Endothelial cell of umbilical vein (primary cell): ENCODE measurements around the gene SPACA7. TPM values are rescaled to one million over a fixed set of nuclear protein-coding genes. Genes with fewer than 3 reads are reported as not detected.

Source experiments
- BruUV-seq: library from RNA; stranded (reverse); fragments of 400-500 nt; replicated peaks from 2 replicates; lab custom pipeline; 2021; lab: Mats Ljungman, UMichigan
- CTCF ChIA-PET: fragments of 300-600, 350-600 bp; sonication (Branson Sonifier 250); formaldehyde crosslinking; loops from one replicate; lab custom pipeline; 2021; ENCODE audit warnings: antibody characterized with exemption, inconsistent platforms; lab: Charles Lee
- POLR2A ChIA-PET: fragments of 300-600, 350-600 bp; sonication (Branson Sonifier 250); formaldehyde crosslinking; loops from one replicate; lab custom pipeline; 2021; ENCODE audit warnings: antibody characterized with exemption, inconsistent platforms; lab: Charles Lee
- DNase-seq: peaks from one replicate; pipeline ENCODE4 v3.0.0-alpha.2; 2011; ENCODE audit warnings: low read depth, low spot score
- FAIRE-seq: peaks from 2 replicates; lab custom pipeline; 2011; peaks lifted over from hg19 to GRCh38; lab: Jason Lieb, UNC
- H2AFZ ChIP-seq: 2 replicates; pipeline ENCODE4 v1.6.0; 2012; ENCODE audit warnings: low read depth, low read length, control low read depth, inconsistent platforms
- H3K27ac ChIP-seq: 2 replicates; pipeline ENCODE4 v1.5.1; 2011; ENCODE audit warnings: low read depth, mild to moderate bottlenecking, control low read depth, low read length, moderate library complexity; ENCODE audit not compliant: insufficient read depth
- H3K27me3 ChIP-seq, 2 experiments: 2 replicates each; pipeline versions ENCODE4 v1.6.0 to v1.6.1; 2011; ENCODE audit warnings: low read length in 2 of 2, mixed read lengths in 1 of 2; ENCODE audit not compliant: control insufficient read depth in 2 of 2, insufficient read depth in 2 of 2
- H3K36me3 ChIP-seq, 2 experiments: 2 replicates in 1 of 2; 3 replicates in 1 of 2; pipeline ENCODE4 v1.5.1; 2011; ENCODE audit warnings: low read length in 2 of 2, mild to moderate bottlenecking in 1 of 2, moderate library complexity in 1 of 2; ENCODE audit not compliant: control insufficient read depth in 2 of 2, insufficient read depth in 2 of 2; ENCODE audit errors: extremely low read depth in 1 of 2
- H3K4me1 ChIP-seq: 3 replicates; pipeline ENCODE4 v1.5.1; 2011; ENCODE audit warnings: mild to moderate bottlenecking, low read length; ENCODE audit not compliant: control insufficient read depth, insufficient read depth; ENCODE audit errors: extremely low read depth
- H3K4me2 ChIP-seq: 2 replicates; pipeline ENCODE4 v1.6.1; 2011; ENCODE audit warnings: low read length, control low read depth, mixed read lengths; ENCODE audit not compliant: insufficient read depth
- H3K4me3 ChIP-seq, 3 experiments: fragments of 200-600 bp in 1 of 3; sonication (generic), shearing (Covaris generic) in 1 of 3; replicated peaks in 1 of 3; 2 replicates each; pipeline ENCODE4 v1.5.1; 2011 to 2016; ENCODE audit warnings: control low read depth in 3 of 3, low read length in 3 of 3, mild to moderate bottlenecking in 2 of 3, inconsistent platforms in 1 of 3, low read depth in 1 of 3, moderate library complexity in 1 of 3; ENCODE audit not compliant: insufficient read depth in 1 of 3
- H3K79me2 ChIP-seq: 2 replicates; pipeline ENCODE4 v1.6.0; 2012; ENCODE audit warnings: low read length, inconsistent platforms; ENCODE audit not compliant: control insufficient read depth, insufficient read depth
- H3K9ac ChIP-seq: replicated peaks from 2 replicates; pipeline ENCODE3; 2011; ENCODE audit warnings: low read length, control low read depth; ENCODE audit not compliant: insufficient read depth; ENCODE audit errors: extremely low read depth
- H3K9me1 ChIP-seq: replicated peaks from 3 replicates; pipeline ENCODE4 v1.6.0; 2011; ENCODE audit warnings: mild to moderate bottlenecking, low read length; ENCODE audit not compliant: control insufficient read depth, insufficient read depth; ENCODE audit errors: extremely low read depth
- H3K9me3 ChIP-seq: replicated peaks from 2 replicates; pipeline ENCODE4 v1.5.1; 2012; ENCODE audit warnings: low read length, inconsistent platforms; ENCODE audit not compliant: control insufficient read depth, insufficient read depth
- H4K20me1 ChIP-seq: replicated peaks from 2 replicates; pipeline ENCODE3; 2011; ENCODE audit warnings: mild to moderate bottlenecking, low read length; ENCODE audit not compliant: control insufficient read depth, insufficient read depth; ENCODE audit errors: extremely low read depth
- EZH2 ChIP-seq: IDR thresholded peaks from 2 replicates; pipeline ENCODE4 v1.6.1; 2012; ENCODE audit warnings: borderline replicate concordance, low read depth, mild to moderate bottlenecking, moderate library complexity, low read length, inconsistent platforms; ENCODE audit not compliant: severe bottlenecking
- FOS ChIP-seq: IDR thresholded peaks from 2 replicates; pipeline ENCODE4 v1.6.1; 2011; ENCODE audit warnings: mild to moderate bottlenecking, low read length, moderate library complexity, borderline replicate concordance; ENCODE audit not compliant: insufficient read depth
- GATA2 ChIP-seq: IDR thresholded peaks from 2 replicates; pipeline ENCODE4 v1.7.0; 2011; ENCODE audit warnings: low read depth, mild to moderate bottlenecking, moderate library complexity, mixed read lengths, low read length; ENCODE audit not compliant: insufficient read length, insufficient read depth
- JUN ChIP-seq: IDR thresholded peaks from 2 replicates; pipeline ENCODE4 v1.6.1; 2011; ENCODE audit warnings: borderline replicate concordance, low read depth; ENCODE audit not compliant: insufficient read length, insufficient read depth
- POLR2AphosphoS5 ChIP-seq: IDR thresholded peaks from 2 replicates; pipeline ENCODE4 v1.6.1; 2012; ENCODE audit warnings: low read depth, mild to moderate bottlenecking, control low read depth, low read length, moderate library complexity; ENCODE audit not compliant: insufficient read depth
- dilution Hi-C: fragments of 300-500 bp; cut with MboI; formaldehyde crosslinking; loops from one replicate; pipeline ENCODE4 v1.15.0; 2019; ENCODE audit warnings: low sequenced_read_pairs; ENCODE audit not compliant: extremely low pct_ligation_motif_present
- intact Hi-C: fragments of 100-400 bp; cut with micrococcal nuclease; formaldehyde crosslinking; loops from one replicate; pipeline ENCODE4 v1.10.0; 2022
- polyA plus RNA-seq, 4 experiments: library from polyadenylated mRNA; depleted of rRNA in 3 of 4; stranded (reverse) in 3 of 4; unstranded in 1 of 4; fragments of >200 nt; gene quantifications; 2 replicates each; pipeline versions ENCODE4 v1.2.1 to v1.2.3, GENCODE V29; 2011 to 2012; ENCODE audit warnings: missing spikeins in 1 of 4
- total RNA-seq: library from RNA; stranded (reverse); gene quantifications from 2 replicates; pipeline ENCODE4 v1.2.3, GENCODE V29; 2021
- TF ChIP-seq, protein P1 (sequence below): IDR thresholded peaks from 2 replicates; pipeline ENCODE4 v1.6.1; 2011; ENCODE audit not compliant: insufficient read depth, insufficient read length
- TF ChIP-seq, protein P2 (sequence below), 2 donors: IDR thresholded peaks; 1 replicate in 1 of 2; 2 replicates in 1 of 2; pipeline ENCODE4 v1.5.1; 2011; ENCODE audit warnings: low read length in 2 of 2, mild to moderate bottlenecking in 2 of 2, moderate library complexity in 2 of 2, control low read depth in 1 of 2, inconsistent platforms in 1 of 2, low read depth in 1 of 2; ENCODE audit not compliant: insufficient read depth in 1 of 2; ENCODE audit errors: extremely low read depth in 1 of 2

The SPACA7 gene
- total and polyA plus RNA-seq, 2 donors (not counting 3 experiments of a cell fraction or from before 2014, with no cell fraction given), result not detected

DNA sequence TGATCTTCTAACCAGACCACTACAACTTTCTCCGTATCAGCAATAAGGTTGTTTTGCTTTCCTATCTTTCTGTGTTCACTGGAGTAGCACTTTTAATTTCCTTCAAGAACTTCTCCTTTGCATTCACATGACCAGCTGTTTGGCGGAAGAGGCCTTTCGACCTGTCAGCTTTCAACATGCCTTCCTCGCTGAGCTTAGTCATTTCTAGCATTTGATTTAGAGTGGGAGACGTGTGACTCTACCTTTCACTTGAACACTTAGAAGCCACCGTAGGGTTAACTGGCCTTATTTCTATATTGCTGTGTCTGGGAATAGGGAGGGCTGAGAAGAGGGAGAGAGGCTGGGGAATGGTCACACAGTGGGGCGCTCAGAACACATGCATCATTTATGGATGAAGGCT lies 107.1 kb downstream of the SPACA7 start:
- BruUV-seq, result no TSS peak
- no peak for FAIRE-seq

More for the DNA sequence above, 107.1 kb downstream of the SPACA7 start:
- no peak overlapping the region for H3K9ac ChIP-seq
- intact Hi-C loops (no loop called here), dilution Hi-C loops (no loop called here)
- no peak for DNase-seq
- no peaks in the 10 kb centered on the region for H3K9me1 ChIP-seq
- H3K4me1 ChIP-seq, result no peaks in the 10 kb centered on the region
- no peak overlapping the region for H3K27ac ChIP-seq
- no peak overlapping the region for H3K4me3 ChIP-seq
- peaks cover 2 to 5% of the 10 kb centered on the region in 2 experiments for H3K36me3 ChIP-seq
- TF ChIP-seq FOS (no peak), EZH2 (no peak), GATA2 (no peak), POLR2AphosphoS5 (no peak), JUN (no peak)
- TF ChIP-seq, protein P1, sequence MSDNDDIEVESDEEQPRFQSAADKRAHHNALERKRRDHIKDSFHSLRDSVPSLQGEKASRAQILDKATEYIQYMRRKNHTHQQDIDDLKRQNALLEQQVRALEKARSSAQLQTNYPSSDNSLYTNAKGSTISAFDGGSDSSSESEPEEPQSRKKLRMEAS, result no peak
- TF ChIP-seq, protein P2, sequence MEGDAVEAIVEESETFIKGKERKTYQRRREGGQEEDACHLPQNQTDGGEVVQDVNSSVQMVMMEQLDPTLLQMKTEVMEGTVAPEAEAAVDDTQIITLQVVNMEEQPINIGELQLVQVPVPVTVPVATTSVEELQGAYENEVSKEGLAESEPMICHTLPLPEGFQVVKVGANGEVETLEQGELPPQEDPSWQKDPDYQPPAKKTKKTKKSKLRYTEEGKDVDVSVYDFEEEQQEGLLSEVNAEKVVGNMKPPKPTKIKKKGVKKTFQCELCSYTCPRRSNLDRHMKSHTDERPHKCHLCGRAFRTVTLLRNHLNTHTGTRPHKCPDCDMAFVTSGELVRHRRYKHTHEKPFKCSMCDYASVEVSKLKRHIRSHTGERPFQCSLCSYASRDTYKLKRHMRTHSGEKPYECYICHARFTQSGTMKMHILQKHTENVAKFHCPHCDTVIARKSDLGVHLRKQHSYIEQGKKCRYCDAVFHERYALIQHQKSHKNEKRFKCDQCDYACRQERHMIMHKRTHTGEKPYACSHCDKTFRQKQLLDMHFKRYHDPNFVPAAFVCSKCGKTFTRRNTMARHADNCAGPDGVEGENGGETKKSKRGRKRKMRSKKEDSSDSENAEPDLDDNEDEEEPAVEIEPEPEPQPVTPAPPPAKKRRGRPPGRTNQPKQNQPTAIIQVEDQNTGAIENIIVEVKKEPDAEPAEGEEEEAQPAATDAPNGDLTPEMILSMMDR (IDR thresholded peaks at IDR 0.05; ENCODE audit: extremely low read depth in 1 of 2, insufficient read depth in 1 of 2, low read depth in 1 of 2, low read length in 2 of 2), result no peak
- H3K27me3 ChIP-seq, result no peaks in the 10 kb centered on the region
- no peak overlapping the region for H2AFZ ChIP-seq
- ChIA-PET CTCF (no interaction called here), POLR2A (no interaction called here)
- H3K79me2 ChIP-seq, result no peaks in the 10 kb centered on the region
- H3K9me3 ChIP-seq, result no peaks in the 10 kb centered on the region
- no peaks in the 10 kb centered on the region for H4K20me1 ChIP-seq
- H3K4me2 ChIP-seq, result no peak overlapping the region

Other genes starting within 250 kb of the SPACA7 start
- 44.0 and 47.7 TPM in 2 replicates for gene TUBGCP3, start 211.8 kb downstream of the SPACA7 start, total RNA-seq
- gene TUBGCP3, start 211.8 kb downstream of the SPACA7 start, polyA plus RNA-seq, result 35.8 and 36.4 TPM in 2 replicates